ENCODE results near the gene SOX8. TPM values are rescaled to one million over a fixed set of nuclear protein-coding genes. Genes with fewer than 3 reads are reported as not detected.
A peak's percentile ranks its signal among the peaks of the same experiment; 100 is the strongest.

Gene SOX8
- total and polyA plus RNA-seq, 4 donors, result 0.33 to 4.0 (median 0.39) TPM

- H3K36me3 ChIP-seq (ENCODE audit: control insufficient read depth in 4 of 4, insufficient read depth in 4 of 4, low read length in 4 of 4), result no peaks in the 10 kb centered on the region
- H3K27me3 ChIP-seq (ENCODE audit: control insufficient read depth in 3 of 3, insufficient read depth in 3 of 3, low read length in 2 of 3), result peaks cover 0 to 15% (median 0%) of the 10 kb centered on the region in 3 donors
- H3K27ac ChIP-seq (ENCODE audit: low read depth in 1 of 2, low read length in 1 of 2), result no peak overlapping the region
- DNase-seq (peak in 1 of 3 donors; percentile 36), ATAC-seq (ENCODE audit: insufficient read depth, low FRiP score) (no peak)
- 98% methylated on average over 3 of the region's 3 CpGs for WGBS, 2 donors
- H3K4me1 ChIP-seq (ENCODE audit: control insufficient read depth in 5 of 5, insufficient read depth in 5 of 5, low read length in 5 of 5), result peaks cover 0 to 31% (median 0%) of the 10 kb centered on the region in 5 donors
- H3K9ac ChIP-seq (ENCODE audit: insufficient read depth in 1 of 2, low read length in 2 of 2), result no peak overlapping the region
- H3K4me3 ChIP-seq, result no peak overlapping the region
- no peak for TF ChIP-seq CTCF (IDR thresholded peaks at IDR 0.05; ENCODE audit: control extremely low read depth, extremely low read depth)
- H3K9me3 ChIP-seq (ENCODE audit: control insufficient read depth in 4 of 4, insufficient read depth in 3 of 4, low read length in 3 of 4), result peaks cover 0 to 2% (median 0%) of the 10 kb centered on the region in 4 donors
Observed at GRCh38 chr16:1033128-1033679, 51.6 kb downstream of the SOX8 start.

- Histone ChIP-seq H3K4me1 (ENCODE audit: control insufficient read depth in 5 of 5, insufficient read depth in 5 of 5, low read length in 5 of 5) (peaks cover 0 to 31% (median 0%) of the 10 kb centered on the region in 5 donors), H3K27me3 (ENCODE audit: control insufficient read depth in 3 of 3, insufficient read depth in 3 of 3, low read length in 2 of 3) (peaks cover 0 to 10% (median 0%) of the 10 kb centered on the region in 3 donors), H3K9me3 (ENCODE audit: control insufficient read depth in 4 of 4, insufficient read depth in 3 of 4, low read length in 3 of 4) (peaks cover 0 to 2% (median 0%) of the 10 kb centered on the region in 4 donors), H3K9ac (ENCODE audit: insufficient read depth in 1 of 2, low read length in 2 of 2) (no peak overlapping the region), H3K27ac (ENCODE audit: low read depth in 1 of 2, low read length in 1 of 2) (no peak overlapping the region), H3K36me3 (ENCODE audit: control insufficient read depth in 4 of 4, insufficient read depth in 4 of 4, low read length in 4 of 4) (no peaks in the 10 kb centered on the region), H3K4me3 (no peak overlapping the region)
- TF ChIP-seq CTCF (IDR thresholded peaks at IDR 0.05; ENCODE audit: control extremely low read depth, extremely low read depth), result no peak
- WGBS, 2 donors, result 78 to 89% methylated on average over 6 of the region's 6 CpGs
- DNase-seq (peak; percentile 46 to 71 (median 49)), ATAC-seq (ENCODE audit: insufficient read depth, low FRiP score) (no peak)
Observed at GRCh38 chr16:1034230-1035065, 52.9 kb downstream of the SOX8 start.

- Histone ChIP-seq H3K36me3 (ENCODE audit: control insufficient read depth in 4 of 4, insufficient read depth in 4 of 4, low read length in 4 of 4) (no peaks in the 10 kb centered on the region), H3K27me3 (ENCODE audit: control insufficient read depth in 3 of 3, insufficient read depth in 3 of 3, low read length in 2 of 3) (peaks cover 0 to 10% (median 0%) of the 10 kb centered on the region in 3 donors), H3K9me3 (ENCODE audit: control insufficient read depth in 4 of 4, insufficient read depth in 3 of 4, low read length in 3 of 4) (peaks cover 0 to 2% (median 0%) of the 10 kb centered on the region in 4 donors), H3K4me1 (ENCODE audit: control insufficient read depth in 5 of 5, insufficient read depth in 5 of 5, low read length in 5 of 5) (peaks cover 0 to 31% (median 0%) of the 10 kb centered on the region in 5 donors), H3K9ac (ENCODE audit: insufficient read depth in 1 of 2, low read length in 2 of 2) (no peak overlapping the region), H3K27ac (ENCODE audit: low read depth in 1 of 2, low read length in 1 of 2) (no peak overlapping the region), H3K4me3 (no peak overlapping the region)
- 85 to 87% methylated on average over 7 of the region's 7 CpGs for WGBS, 2 donors
- TF ChIP-seq CTCF (IDR thresholded peaks at IDR 0.05; ENCODE audit: control extremely low read depth, extremely low read depth), result no peak
- ATAC-seq (ENCODE audit: insufficient read depth, low FRiP score) (no peak), DNase-seq (no peak)
Observed at GRCh38 chr16:1035066-1035415, 53.5 kb downstream of the SOX8 start.
